ENCODE results near the gene FIGNL1.

GRCh38 chr7:50462361-50462760 lies 12.2 kb upstream of the FIGNL1 start:
- TF ChIP-seq CTCF (IDR thresholded peaks at IDR 0.05) (no peak), POLR2A (IDR thresholded peaks at IDR 0.05) (no peak)

All from adrenal gland (tissue), 5 donors.